ENCODE data around the gene ASAP2. TPM values are rescaled to one million over a fixed set of nuclear protein-coding genes. Genes with fewer than 3 reads are reported as not detected.

Gene ASAP2
- total RNA-seq, 1 experiment from 2014 or later, result 12.6 TPM

GRCh38 chr2:9248363-9248762 is 41.8 kb downstream of the ASAP2 start:
- Histone ChIP-seq H3K23ac (ENCODE audit: insufficient read length, low read depth, low read length) (no peak overlapping the region), H3T11ph (ENCODE audit: low read length) (no peak overlapping the region), H3K14ac (ENCODE audit: insufficient read depth, low read length) (no peak overlapping the region), H3K9me3 (ENCODE audit: control insufficient read depth, low read depth, low read length) (no peaks in the 10 kb centered on the region), H3K79me2 (ENCODE audit: insufficient read depth, low read length) (0 out of 2 replicates have a peak, but pooled peaks cover 3% of the 10 kb centered on the region), H4K20me1 (ENCODE audit: control insufficient read depth, insufficient read depth, insufficient read length) (no peaks in the 10 kb centered on the region), H3K4me1 (ENCODE audit: insufficient read depth, low read length) (0 out of 2 replicates have a peak, but pooled peaks cover 2% of the 10 kb centered on the region), H2BK15ac (ENCODE audit: low read depth, low read length) (no peak overlapping the region), H3K4me2 (ENCODE audit: insufficient read depth, insufficient read length, low read length) (no peak overlapping the region), H2AK5ac (ENCODE audit: insufficient read length, low read length) (no peak overlapping the region), H3K9ac (ENCODE audit: extremely low read depth, insufficient read length, low read length) (no peak overlapping the region), H3K23me2 (ENCODE audit: insufficient read length, low read depth, low read length, poor library complexity, severe bottlenecking) (peaks cover 3% of the 10 kb centered on the region), H2BK120ac (ENCODE audit: low read depth, low read length, poor library complexity, severe bottlenecking) (no peak overlapping the region), H2BK12ac (ENCODE audit: insufficient read length, low read depth, low read length) (no peak overlapping the region), H3K56ac (ENCODE audit: insufficient read length, low read depth, low read length) (no peak overlapping the region), H3K79me1 (ENCODE audit: insufficient read depth, low read depth, low read length, poor library complexity, severe bottlenecking) (no peaks in the 10 kb centered on the region), H4K8ac (replicated peaks; ENCODE audit: insufficient read length, low read depth, low read length) (no peak overlapping the region), H2BK20ac (ENCODE audit: low read depth, low read length, poor library complexity, severe bottlenecking) (no peak overlapping the region), H4K5ac (ENCODE audit: insufficient read length, low read depth, low read length) (no peak overlapping the region), H2AFZ (ENCODE audit: low read length) (no peak overlapping the region), H3K18ac (ENCODE audit: insufficient read length, low read depth, low read length) (no peak overlapping the region), H4K91ac (ENCODE audit: insufficient read length, low read depth, low read length) (no peak overlapping the region), H3K27me3 (ENCODE audit: insufficient read depth, low read length) (no peaks in the 10 kb centered on the region), H3K4ac (ENCODE audit: low read depth, low read length) (no peak overlapping the region), H3K27ac (ENCODE audit: insufficient read length, low read depth, low read length) (no peak overlapping the region), H2BK5ac (ENCODE audit: insufficient read length, low read length) (no peak overlapping the region)
- Mint-ChIP-seq H3K4me1 (peaks cover 46 to 48% of the 10 kb centered on the region in 2 experiments), H3K4me3 (no peak overlapping the region), H3K27ac (no peak overlapping the region; a peak in 1 of 7 replicates), H3K9me3 (no peaks in the 10 kb centered on the region), H3K27me3 (ENCODE audit: low read depth) (no peaks in the 10 kb centered on the region), H3K36me3 (ENCODE audit: insufficient read depth in 1 of 3, low read depth in 3 of 3) (peaks cover 0 to 5% (median 1%) of the 10 kb centered on the region in 3 experiments; a peak in 2 of 7 replicates)
- TF ChIP-seq, protein P1, sequence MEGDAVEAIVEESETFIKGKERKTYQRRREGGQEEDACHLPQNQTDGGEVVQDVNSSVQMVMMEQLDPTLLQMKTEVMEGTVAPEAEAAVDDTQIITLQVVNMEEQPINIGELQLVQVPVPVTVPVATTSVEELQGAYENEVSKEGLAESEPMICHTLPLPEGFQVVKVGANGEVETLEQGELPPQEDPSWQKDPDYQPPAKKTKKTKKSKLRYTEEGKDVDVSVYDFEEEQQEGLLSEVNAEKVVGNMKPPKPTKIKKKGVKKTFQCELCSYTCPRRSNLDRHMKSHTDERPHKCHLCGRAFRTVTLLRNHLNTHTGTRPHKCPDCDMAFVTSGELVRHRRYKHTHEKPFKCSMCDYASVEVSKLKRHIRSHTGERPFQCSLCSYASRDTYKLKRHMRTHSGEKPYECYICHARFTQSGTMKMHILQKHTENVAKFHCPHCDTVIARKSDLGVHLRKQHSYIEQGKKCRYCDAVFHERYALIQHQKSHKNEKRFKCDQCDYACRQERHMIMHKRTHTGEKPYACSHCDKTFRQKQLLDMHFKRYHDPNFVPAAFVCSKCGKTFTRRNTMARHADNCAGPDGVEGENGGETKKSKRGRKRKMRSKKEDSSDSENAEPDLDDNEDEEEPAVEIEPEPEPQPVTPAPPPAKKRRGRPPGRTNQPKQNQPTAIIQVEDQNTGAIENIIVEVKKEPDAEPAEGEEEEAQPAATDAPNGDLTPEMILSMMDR (conservative IDR thresholded peaks at IDR 0.05), result no peak
- no peak for DNase-seq
- no CpG with 5 or more reads among the region's 7 CpGs for WGBS (ENCODE audit: extremely low coverage, insufficient read length, low lambda C conversion rate)

All from H9 (cell line).